Measurements from ENCODE around the gene ERBB4. TPM values are rescaled to one million over a fixed set of nuclear protein-coding genes. Genes with fewer than 3 reads are reported as not detected.
A peak's percentile ranks its signal among the peaks of the same experiment; 100 is the strongest.

Gene ERBB4
- total RNA-seq, 1 experiment from 2014 or later: 2.9 TPM

GRCh38 chr2:211401328-211401727 lies 1137.3 kb downstream of the ERBB4 start:
- H3K4me3 Mint-ChIP-seq (ENCODE audit: low read depth, unreplicated experiment): no peak overlapping the region
- BruUV-seq (replicated peaks): no TSS peak
- CTCF ChIA-PET: no interaction called here
- peaks cover 5% of the 10 kb centered on the region for H3K9me3 Mint-ChIP-seq (ENCODE audit: low read depth, unreplicated experiment)
- H3K27me3 Mint-ChIP-seq (ENCODE audit: unreplicated experiment): no peaks in the 10 kb centered on the region
- no peak for DNase-seq
- TF ChIP-seq CTCF (IDR thresholded peaks at IDR 0.05; ENCODE audit: unreplicated experiment): no peak
- H3K27ac Mint-ChIP-seq (ENCODE audit: unreplicated experiment): no peak overlapping the region
- intact Hi-C loops (cut with micrococcal nuclease; ENCODE audit: unreplicated experiment): no loop called here
- H3K4me1 Mint-ChIP-seq (ENCODE audit: low read depth, unreplicated experiment): peaks cover 62% of the 10 kb centered on the region
- H3K36me3 Mint-ChIP-seq (ENCODE audit: insufficient read depth, unreplicated experiment): no peaks in the 10 kb centered on the region

GRCh38 chr2:211397764-211398163 lies 1140.8 kb downstream of the ERBB4 start:
- no peak for TF ChIP-seq CTCF (IDR thresholded peaks at IDR 0.05; ENCODE audit: unreplicated experiment)
- CTCF ChIA-PET: interaction anchor here (1.1 kb wide), 1 partner anchor 10 kb away, joined by 3 read pairs; no protein-coding TSS in a partner anchor
- no peak for DNase-seq
- H3K27me3 Mint-ChIP-seq (ENCODE audit: unreplicated experiment): no peaks in the 10 kb centered on the region
- intact Hi-C loops (cut with micrococcal nuclease; ENCODE audit: unreplicated experiment): no loop called here
- H3K27ac Mint-ChIP-seq (ENCODE audit: unreplicated experiment): no peak overlapping the region
- BruUV-seq (replicated peaks): no TSS peak
- H3K4me3 Mint-ChIP-seq (ENCODE audit: low read depth, unreplicated experiment): no peak overlapping the region
- peaks cover 45% of the 10 kb centered on the region for H3K4me1 Mint-ChIP-seq (ENCODE audit: low read depth, unreplicated experiment)
- no peaks in the 10 kb centered on the region for H3K9me3 Mint-ChIP-seq (ENCODE audit: low read depth, unreplicated experiment)
- H3K36me3 Mint-ChIP-seq (ENCODE audit: insufficient read depth, unreplicated experiment): no peaks in the 10 kb centered on the region

GRCh38 chr2:211396815-211397214 lies 1141.8 kb downstream of the ERBB4 start:
- DNase-seq: no peak
- BruUV-seq (replicated peaks): no TSS peak

GRCh38 chr2:211391189-211391567 lies 1147.4 kb downstream of the ERBB4 start:
- TF ChIP-seq CTCF (IDR thresholded peaks at IDR 0.05; ENCODE audit: unreplicated experiment): no peak
- peaks cover 26% of the 10 kb centered on the region for H3K4me1 Mint-ChIP-seq (ENCODE audit: low read depth, unreplicated experiment)
- intact Hi-C loops (cut with micrococcal nuclease; ENCODE audit: unreplicated experiment): loop anchor here (5.0 kb wide), 1 partner anchor 304 kb away; no protein-coding TSS in a partner anchor
- CTCF ChIA-PET: no interaction called here
- no TSS peak for BruUV-seq (replicated peaks)
- DNase-seq: no peak
- H3K36me3 Mint-ChIP-seq (ENCODE audit: insufficient read depth, unreplicated experiment): no peaks in the 10 kb centered on the region
- peak overlapping the region; percentile 33 for H3K27ac Mint-ChIP-seq (ENCODE audit: unreplicated experiment)
- no peaks in the 10 kb centered on the region for H3K27me3 Mint-ChIP-seq (ENCODE audit: unreplicated experiment)
- H3K9me3 Mint-ChIP-seq (ENCODE audit: low read depth, unreplicated experiment): no peaks in the 10 kb centered on the region
- H3K4me3 Mint-ChIP-seq (ENCODE audit: low read depth, unreplicated experiment): no peak overlapping the region

More at GRCh38 chr2:211396815-211397214, 1141.8 kb downstream of the ERBB4 start:
- intact Hi-C loops (cut with micrococcal nuclease; ENCODE audit: unreplicated experiment): no loop called here
- Mint-ChIP-seq H3K9me3 (ENCODE audit: low read depth, unreplicated experiment) (no peaks in the 10 kb centered on the region), H3K27me3 (ENCODE audit: unreplicated experiment) (no peaks in the 10 kb centered on the region), H3K4me3 (ENCODE audit: low read depth, unreplicated experiment) (no peak overlapping the region), H3K27ac (ENCODE audit: unreplicated experiment) (no peak overlapping the region), H3K4me1 (ENCODE audit: low read depth, unreplicated experiment) (peaks cover 43% of the 10 kb centered on the region), H3K36me3 (ENCODE audit: insufficient read depth, unreplicated experiment) (no peaks in the 10 kb centered on the region)
- TF ChIP-seq CTCF (IDR thresholded peaks at IDR 0.05; ENCODE audit: unreplicated experiment): no peak
- CTCF ChIA-PET: interaction anchor here (0.5 kb wide), 1 partner anchor 512 kb away, joined by 3 read pairs; no protein-coding TSS in a partner anchor

Measured in Calu3 (cell line).